NT2/D1 (cell line): ENCODE measurements around the gene CTCF.

Experiments used
- SUZ12 ChIP-seq: IDR thresholded peaks from 2 replicates; pipeline ENCODE4 v1.6.1; 2011; ENCODE audit not compliant: insufficient read length, insufficient read depth; ENCODE audit errors: extremely low read depth
- YY1 ChIP-seq: IDR thresholded peaks from 2 replicates; pipeline ENCODE4 v1.6.1; 2011; ENCODE audit not compliant: insufficient read length, insufficient read depth
- ZNF274 ChIP-seq: IDR thresholded peaks from 2 replicates; pipeline ENCODE4 v1.6.1; 2011; ENCODE audit warnings: mild to moderate bottlenecking, low read depth, low read length

DNA sequence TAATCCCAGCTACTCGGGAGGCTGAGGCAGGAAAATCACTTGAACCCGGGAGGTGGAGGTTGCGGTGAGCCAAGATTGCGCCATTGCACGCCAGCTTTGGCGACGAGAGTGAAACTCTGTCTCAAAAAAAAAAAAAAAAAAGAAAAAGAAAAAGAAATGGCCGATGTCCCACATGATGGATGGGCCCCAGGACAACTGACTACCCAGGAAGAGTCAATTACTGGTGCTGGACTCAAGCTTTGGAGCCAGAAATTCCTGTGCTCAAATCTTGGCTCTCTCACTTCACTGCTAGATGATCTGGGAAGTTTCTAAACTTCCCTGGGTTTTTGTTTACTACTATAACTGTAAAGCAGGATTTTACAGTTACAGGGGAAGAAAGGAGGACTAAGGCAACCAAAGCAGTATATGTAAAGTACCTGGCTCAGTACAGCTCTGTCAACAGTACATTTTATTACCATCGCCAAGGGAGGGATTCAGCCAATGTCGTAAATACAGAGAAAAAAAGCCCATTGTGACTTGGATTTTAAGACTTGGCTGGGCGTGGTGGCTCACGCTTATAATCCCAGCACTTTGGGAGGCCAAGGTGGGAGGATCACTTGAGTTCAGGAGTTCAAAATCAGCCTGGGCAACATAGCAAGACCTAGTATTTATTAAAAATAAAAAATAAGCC lies 116.2 kb downstream of the CTCF start:
- TF ChIP-seq SUZ12 (no peak), ZNF274 (no peak), YY1 (no peak)
